HuH-7 (cell line): ENCODE data around the gene SH3BP4.

ENCODE experiments used
- DNase-seq: peaks from one replicate; pipeline ENCODE4 v3.0.0; 2011; ENCODE audit warnings: low spot score

SH3BP4 gene

GRCh38 chr2:234945339-234945873, 6.4 kb upstream of the SH3BP4 start:
- no peak for DNase-seq

- no peak for DNase-seq
Measured at GRCh38 chr2:234947556-234947955, 4.3 kb upstream of the SH3BP4 start.

- DNase-seq: no peak
Measured at GRCh38 chr2:234949762-234950434, 1.9 kb upstream of the SH3BP4 start.

GRCh38 chr2:234950435-234950729, 1.4 kb upstream of the SH3BP4 start:
- DNase-seq: no peak

GRCh38 chr2:234950730-234951663, 820 bp upstream of the SH3BP4 start:
- DNase-seq: no peak

DNA sequence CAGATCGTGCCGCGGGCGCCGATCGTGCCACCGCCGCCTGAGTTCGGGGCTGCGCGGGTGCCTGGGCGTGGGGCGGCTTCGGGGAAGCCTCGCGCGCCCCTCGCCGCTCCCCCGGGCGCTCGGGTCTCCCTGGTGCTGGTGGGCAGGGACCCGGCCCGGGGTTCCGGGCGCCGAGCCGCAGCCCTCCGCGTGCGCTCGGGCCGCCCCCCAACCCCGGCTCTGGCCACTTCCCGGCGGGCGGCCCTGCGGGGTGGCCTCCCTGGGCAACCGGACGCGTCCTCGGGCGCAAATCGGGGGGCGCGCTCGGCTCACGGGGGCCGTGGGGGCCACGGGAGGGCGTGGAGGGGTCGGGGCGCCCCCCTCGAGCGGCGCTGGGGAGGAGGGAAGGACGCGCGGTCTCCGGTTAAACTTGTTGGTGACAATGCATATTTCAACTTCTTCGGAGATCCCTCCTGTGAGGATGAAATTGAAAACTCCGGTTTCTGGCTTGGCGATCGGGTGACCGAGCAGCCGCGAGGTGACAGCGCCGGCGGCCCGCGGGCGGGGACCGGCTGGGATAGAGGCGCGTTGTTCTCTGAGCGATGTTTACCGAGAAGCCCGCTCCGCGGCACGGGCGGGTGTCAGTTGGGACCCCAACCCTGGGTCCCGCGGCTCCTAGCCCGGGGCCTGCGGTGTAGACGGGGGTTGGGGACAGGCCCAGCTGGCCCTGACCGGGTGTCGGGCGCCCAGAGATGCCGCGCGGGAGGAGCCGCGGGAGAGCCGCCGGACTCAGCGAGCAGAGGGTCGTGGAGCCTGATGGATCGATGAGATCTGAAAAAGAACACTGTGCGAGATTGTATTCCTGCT, 676 bp downstream of the SH3BP4 start:
- DNase-seq: peak; percentile 44

GRCh38 chr2:234953116-234954031, 1.6 kb downstream of the SH3BP4 start:
- no peak for DNase-seq

DNA sequence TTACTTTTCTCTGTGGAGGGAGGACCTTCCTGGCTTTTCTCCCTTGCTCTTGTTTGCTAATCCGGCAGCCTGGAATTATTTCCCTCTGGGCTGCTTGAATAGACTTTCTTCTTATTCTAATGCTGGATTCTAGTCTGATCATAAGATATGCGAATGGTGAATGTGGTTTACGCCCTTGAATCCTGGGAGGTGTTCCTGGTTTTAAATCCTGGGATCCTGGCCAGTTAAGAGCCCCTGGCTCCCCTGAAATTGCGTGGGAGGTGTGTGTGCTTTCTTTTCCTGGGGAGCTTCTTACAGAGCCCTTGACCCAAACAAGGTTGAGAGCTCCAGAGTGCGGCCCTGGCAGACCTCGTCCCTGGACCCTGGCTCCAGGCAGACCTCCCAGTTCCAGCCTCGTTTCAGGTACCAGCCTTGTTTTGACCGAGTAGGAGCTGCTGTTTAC, 2.8 kb downstream of the SH3BP4 start:
- no peak for DNase-seq

GRCh38 chr2:234955091-234955591, 3.3 kb downstream of the SH3BP4 start:
- no peak for DNase-seq

- DNase-seq: no peak
Measured at GRCh38 chr2:234955971-234956509, 4.2 kb downstream of the SH3BP4 start.

DNA sequence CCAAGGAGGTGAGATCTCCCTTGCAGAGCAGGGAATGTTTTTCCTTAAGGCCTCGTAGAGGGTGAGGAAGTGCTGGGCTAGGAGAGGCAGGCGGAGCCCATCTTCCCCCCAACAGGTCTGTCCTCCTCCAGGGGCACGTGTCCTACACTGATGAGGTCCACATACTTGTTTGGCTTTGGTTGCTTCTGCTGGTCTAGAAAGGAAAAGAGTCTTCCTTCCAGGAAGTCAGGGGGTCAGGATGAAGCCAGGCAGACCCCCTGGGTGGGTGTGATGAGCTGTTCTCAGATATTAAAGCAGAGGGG, 6.0 kb downstream of the SH3BP4 start:
- DNase-seq: no peak

DNA sequence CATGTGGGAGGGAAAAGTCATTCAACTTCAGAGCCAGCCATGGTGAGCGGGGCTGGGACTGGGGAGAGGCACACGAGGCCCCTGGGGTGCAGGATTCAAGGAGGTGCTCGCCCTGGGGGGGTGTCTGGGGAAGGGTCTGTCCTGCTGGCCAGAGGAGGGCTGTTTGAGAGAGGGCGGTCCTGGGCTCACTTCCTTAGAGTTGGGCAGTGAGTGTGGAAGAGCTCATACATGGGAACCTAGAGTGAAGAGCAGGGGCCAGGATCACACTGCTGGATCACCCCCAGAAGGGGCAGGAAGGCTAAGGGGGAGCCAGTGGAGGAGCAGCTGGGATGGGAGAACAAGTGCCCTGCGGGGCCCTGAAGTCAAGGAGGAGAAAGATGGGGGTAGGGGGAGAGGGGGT, 6.5 kb downstream of the SH3BP4 start:
- DNase-seq: no peak

- DNase-seq: no peak
Measured at GRCh38 chr2:234958746-234959395, 7.1 kb downstream of the SH3BP4 start.

- no peak for DNase-seq
Measured at GRCh38 chr2:234960175-234961088, 8.6 kb downstream of the SH3BP4 start.

- no peak for DNase-seq
Measured at GRCh38 chr2:234961784-234962183, 10.0 kb downstream of the SH3BP4 start.

GRCh38 chr2:234963773-234964615, 12.2 kb downstream of the SH3BP4 start:
- no peak for DNase-seq

DNA sequence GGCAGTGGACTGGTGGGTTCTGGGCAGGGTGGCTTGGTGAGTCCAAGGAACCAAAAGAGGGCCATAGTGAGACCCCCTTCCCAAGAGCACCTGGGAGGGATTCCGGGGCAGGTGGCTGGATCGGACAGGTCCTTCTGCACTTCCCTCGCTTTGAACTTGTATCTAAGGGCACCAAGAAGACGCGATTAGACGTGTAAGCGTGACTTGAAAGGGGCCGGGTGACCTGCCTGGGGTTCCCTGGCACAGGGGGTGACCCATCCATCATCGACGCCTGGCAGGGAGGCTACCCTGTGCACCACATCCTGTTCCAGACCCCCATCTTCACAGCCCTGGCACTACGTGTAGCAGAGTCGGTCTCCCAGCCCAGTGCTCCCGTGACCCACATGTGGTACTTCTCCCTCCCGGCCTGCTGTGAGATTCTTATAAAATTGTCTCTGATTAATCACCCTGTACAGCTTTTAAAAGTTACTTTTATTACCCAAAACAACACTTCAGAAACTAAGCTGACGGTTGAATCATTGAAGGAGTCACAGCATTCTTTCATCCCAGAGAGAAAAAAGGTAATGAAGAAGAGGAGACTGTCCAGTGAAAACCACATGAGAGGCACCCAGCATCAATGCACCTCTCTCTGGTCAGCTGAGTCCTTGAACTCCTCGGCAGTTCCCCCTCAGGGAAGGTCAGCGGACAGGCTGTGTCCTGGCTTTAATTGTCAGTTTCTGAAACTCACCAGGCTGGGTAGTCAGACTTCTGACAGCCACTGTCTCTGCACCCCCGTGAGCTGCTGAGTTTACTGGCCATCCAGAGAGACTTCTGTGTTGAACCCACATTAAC, 13.0 kb downstream of the SH3BP4 start:
- no peak for DNase-seq
